Esophagus muscularis mucosa (tissue), 4 donors: ENCODE data around the gene RUNX2.

Experiments used
- CTCF ChIP-seq, 3 experiments: fragments of 200-600 bp in 2 of 3; fragments of 450-650 bp in 1 of 3; sonication (generic) in 2 of 3; IDR thresholded peaks; one replicate each; pipeline ENCODE4 v1.5.1; 2017 to 2019; ENCODE audit warnings: antibody characterized with exemption in 3 of 3, mild to moderate bottlenecking in 2 of 3, moderate library complexity in 1 of 3
- EP300 ChIP-seq: sonication (generic); formaldehyde crosslinking; IDR thresholded peaks from one replicate; pipeline ENCODE4 v1.6.1; 2017; ENCODE audit warnings: antibody characterized with exemption
- POLR2AphosphoS5 ChIP-seq, 2 donors: sonication (generic); formaldehyde crosslinking; IDR thresholded peaks; one replicate each; pipeline ENCODE4 v1.6.1; 2017; ENCODE audit warnings: antibody characterized with exemption in 2 of 2

- TF ChIP-seq CTCF (IDR thresholded peaks at IDR 0.05): no peak
- TF ChIP-seq POLR2AphosphoS5 (IDR thresholded peaks at IDR 0.05): no peak
- no peak for TF ChIP-seq EP300
These were observed 393 bp downstream of the RUNX2 start for GRCh38 chr6:45328523-45328922.
